ENCODE data around the gene ALDH16A1.

- no peak for TF ChIP-seq CTCF (IDR thresholded peaks at IDR 0.05)
- TF ChIP-seq EZH2 (IDR thresholded peaks at IDR 0.05; ENCODE audit: borderline replicate concordance, insufficient read depth, low read depth, low read length, poor library complexity, severe bottlenecking) = no peak
Observed at GRCh38 chr19:49488863-49489537, 36.0 kb downstream of the ALDH16A1 start.

Measured in B cell (primary cell).